K562 (cell line): ENCODE measurements around the gene SORCS2.

Source experiments
- CSDE1 ChIP-seq, 2 experiments: fragments of 450-650 bp; IDR thresholded peaks; 2 replicates each; pipeline ENCODE4 v1.6.1; 2016; ENCODE audit warnings: mild to moderate bottlenecking in 1 of 2
- NR2C1 ChIP-seq, 2 experiments: fragments of 450-650 bp; IDR thresholded peaks; 2 replicates each; pipeline ENCODE4 v1.6.1; 2017; ENCODE audit warnings: mild to moderate bottlenecking in 2 of 2, antibody characterized with exemption in 1 of 2, inconsistent platforms in 1 of 2, missing compliant biosample characterization in 1 of 2, missing genetic modification characterization in 1 of 2
- TAF1 ChIP-seq: IDR thresholded peaks from 2 replicates; pipeline ENCODE4 v1.6.1; 2011; ENCODE audit warnings: mild to moderate bottlenecking, low read length, moderate library complexity; ENCODE audit not compliant: insufficient read depth, control insufficient read depth, severe bottlenecking; ENCODE audit errors: extremely low read depth
- TRIM24 ChIP-seq, 2 experiments: fragments of 450-650 bp; IDR thresholded peaks; 2 replicates each; pipeline ENCODE4 v1.6.1; 2016
- ZBTB33 ChIP-seq: sonication (generic); formaldehyde crosslinking; IDR thresholded peaks from 2 replicates; pipeline ENCODE4 v1.8.1; 2023; ENCODE audit warnings: mild to moderate bottlenecking, missing genetic modification reagents

- no peak for TF ChIP-seq TAF1
- TF ChIP-seq NR2C1 (IDR thresholded peaks at IDR 0.05) = no peak
- no peak for TF ChIP-seq NR2C1 (tag; IDR thresholded peaks at IDR 0.05)
- no peak for TF ChIP-seq TRIM24 (IDR thresholded peaks at IDR 0.05)
- TF ChIP-seq CSDE1 (IDR thresholded peaks at IDR 0.05) = no peak
- TF ChIP-seq ZBTB33 (CRISPR knock-in tag) = no peak
Observed at GRCh38 chr4:7710576-7711306, 518.4 kb downstream of the SORCS2 start.
